ENCODE data around the gene MFF. TPM values are rescaled to one million over a fixed set of nuclear protein-coding genes. Genes with fewer than 3 reads are reported as not detected.
"Not testable (repeated sequence)": the region's sequence is repeated elsewhere in the genome, so short reads cannot be mapped to it uniquely, and the experiment has no call there.

The MFF gene
- total RNA-seq, 1 donor from 2014 or later, result 106 TPM

- Mint-ChIP-seq H3K9me3 (ENCODE audit: unreplicated experiment) (no peaks in the 10 kb centered on the region), H3K4me3 (ENCODE audit: unreplicated experiment) (no peak overlapping the region), H3K27me3 (ENCODE audit: unreplicated experiment) (peaks cover 1% of the 10 kb centered on the region), H3K27ac (ENCODE audit: unreplicated experiment) (no peak overlapping the region), H3K4me1 (ENCODE audit: unreplicated experiment) (no peaks in the 10 kb centered on the region), H3K36me3 (ENCODE audit: low read depth, unreplicated experiment) (no peaks in the 10 kb centered on the region)
- DNase-seq (ENCODE audit: low spot score), result no peak
- no peak for TF ChIP-seq CTCF (IDR thresholded peaks at IDR 0.05; ENCODE audit: unreplicated experiment)
Observed at GRCh38 chr2:227386630-227387029, 61.6 kb downstream of the MFF start.

- H3K4me1 Mint-ChIP-seq (ENCODE audit: unreplicated experiment); DNase-seq (ENCODE audit: low spot score); H3K27me3 Mint-ChIP-seq (ENCODE audit: unreplicated experiment); H3K9me3 Mint-ChIP-seq (ENCODE audit: unreplicated experiment); H3K36me3 Mint-ChIP-seq (ENCODE audit: low read depth, unreplicated experiment); H3K4me3 Mint-ChIP-seq (ENCODE audit: unreplicated experiment); H3K27ac Mint-ChIP-seq (ENCODE audit: unreplicated experiment): not testable (repeated sequence)
Observed at GRCh38 chr2:227387583-227387982, 62.5 kb downstream of the MFF start, which contains the start of gene SCYGR1. Gene SCYGR1, minus strand, starts transcription at chr2:227387949. Its CDS starts 0 bp downstream, at chr2:227387949.

- Mint-ChIP-seq H3K4me1 (ENCODE audit: unreplicated experiment) (no peaks in the 10 kb centered on the region), H3K9me3 (ENCODE audit: unreplicated experiment) (no peaks in the 10 kb centered on the region), H3K27ac (ENCODE audit: unreplicated experiment) (no peak overlapping the region), H3K27me3 (ENCODE audit: unreplicated experiment) (peaks cover 1% of the 10 kb centered on the region), H3K36me3 (ENCODE audit: low read depth, unreplicated experiment) (no peaks in the 10 kb centered on the region), H3K4me3 (ENCODE audit: unreplicated experiment) (no peak overlapping the region)
- DNase-seq (ENCODE audit: low spot score), result no peak
- no peak for TF ChIP-seq CTCF (IDR thresholded peaks at IDR 0.05; ENCODE audit: unreplicated experiment)
Observed at GRCh38 chr2:227388537-227389011, 63.5 kb downstream of the MFF start.

GRCh38 chr2:227389231-227389630, 64.2 kb downstream of the MFF start:
- peaks cover 1% of the 10 kb centered on the region for H3K27me3 Mint-ChIP-seq (ENCODE audit: unreplicated experiment)
- DNase-seq (ENCODE audit: low spot score), result no peak
- H3K27ac Mint-ChIP-seq (ENCODE audit: unreplicated experiment), result no peak overlapping the region
- H3K9me3 Mint-ChIP-seq (ENCODE audit: unreplicated experiment), result no peaks in the 10 kb centered on the region
- TF ChIP-seq CTCF (IDR thresholded peaks at IDR 0.05; ENCODE audit: unreplicated experiment), result no peak
- H3K36me3 Mint-ChIP-seq (ENCODE audit: low read depth, unreplicated experiment), result no peaks in the 10 kb centered on the region
- no peak overlapping the region for H3K4me3 Mint-ChIP-seq (ENCODE audit: unreplicated experiment)
- H3K4me1 Mint-ChIP-seq (ENCODE audit: unreplicated experiment), result no peaks in the 10 kb centered on the region

GRCh38 chr2:227389661-227390060, 64.6 kb downstream of the MFF start:
- DNase-seq (ENCODE audit: low spot score), result no peak
- no peak overlapping the region for H3K4me3 Mint-ChIP-seq (ENCODE audit: unreplicated experiment)
- no peak overlapping the region for H3K27ac Mint-ChIP-seq (ENCODE audit: unreplicated experiment)
- H3K36me3 Mint-ChIP-seq (ENCODE audit: low read depth, unreplicated experiment), result no peaks in the 10 kb centered on the region
- no peak for TF ChIP-seq CTCF (IDR thresholded peaks at IDR 0.05; ENCODE audit: unreplicated experiment)
- no peaks in the 10 kb centered on the region for H3K9me3 Mint-ChIP-seq (ENCODE audit: unreplicated experiment)
- peaks cover 1% of the 10 kb centered on the region for H3K27me3 Mint-ChIP-seq (ENCODE audit: unreplicated experiment)
- no peaks in the 10 kb centered on the region for H3K4me1 Mint-ChIP-seq (ENCODE audit: unreplicated experiment)
